ENCODE measurements around the gene RNF133.

RNF133 gene

GRCh38 chr7:122702872-122703510 is 4.1 kb upstream of the RNF133 start, which contains the start of gene RNF148:
RNF148 (minus strand) TSS chr7:122702922; CDS start chr7:122702750, 172 bp downstream.
- no peak within 1 kb of the TSS for H3K14ac ChIP-seq (ENCODE audit: low read length)
- H3K36me3 ChIP-seq (replicated peaks in 1 of 2; ENCODE audit: control insufficient read depth in 2 of 2, insufficient read depth in 2 of 2, low read length in 2 of 2): no peaks in the 10 kb centered on the region
- H2BK15ac ChIP-seq (ENCODE audit: low read length): no peak within 1 kb of the TSS
- H3K9ac ChIP-seq (ENCODE audit: low read depth, low read length, poor library complexity): no peak within 1 kb of the TSS
- H3K4me1 ChIP-seq (ENCODE audit: control insufficient read depth in 2 of 2, insufficient read depth in 1 of 2, low read depth in 1 of 2, low read length in 2 of 2): no peaks in the 10 kb centered on the region
- H2BK12ac ChIP-seq (ENCODE audit: low read length): no peak within 1 kb of the TSS
- no peaks in the 10 kb centered on the region for H3K9me3 ChIP-seq (replicated peaks in 1 of 2; ENCODE audit: control insufficient read depth in 2 of 2, insufficient read depth in 1 of 2, low read depth in 1 of 2, low read length in 2 of 2)
- H2AFZ ChIP-seq (ENCODE audit: low read length): no peak within 1 kb of the TSS
- H3K4ac ChIP-seq (ENCODE audit: low read length): no peak within 1 kb of the TSS
- no peak within 1 kb of the TSS for H2BK5ac ChIP-seq (ENCODE audit: low read length)
- no peak within 1 kb of the TSS for H4K8ac ChIP-seq (ENCODE audit: low read depth, low read length)
- H2BK120ac ChIP-seq (ENCODE audit: low read depth, low read length): no peak within 1 kb of the TSS
- H3K23ac ChIP-seq (ENCODE audit: low read depth, low read length, poor library complexity): no peak within 1 kb of the TSS
- no peaks in the 10 kb centered on the region for H3K79me1 ChIP-seq (ENCODE audit: low read depth, low read length)
- no peak within 1 kb of the TSS for H3K4me2 ChIP-seq (ENCODE audit: insufficient read depth, low read length, poor library complexity, severe bottlenecking)
- H3K4me3 ChIP-seq (ENCODE audit: low read length in 2 of 2): no peak within 1 kb of the TSS
- WGBS, 2 donors (ENCODE audit: extremely low coverage in 2 of 2, insufficient read length in 2 of 2, insufficient replicate concordance in 1 of 2): no CpG with 5 or more reads among the region's 1 CpG
- no peak for DNase-seq (ENCODE audit: low spot score)
- no peak within 1 kb of the TSS for H4K91ac ChIP-seq (ENCODE audit: low read depth, low read length, poor library complexity)
- H3K27me3 ChIP-seq (ENCODE audit: control insufficient read depth in 3 of 3, insufficient read depth in 3 of 3, low read depth in 1 of 3, low read length in 3 of 3): no peaks in the 10 kb centered on the region
- no peak within 1 kb of the TSS for H3K27ac ChIP-seq (replicated peaks; ENCODE audit: low read length)
- no peak within 1 kb of the TSS for H2AK5ac ChIP-seq (ENCODE audit: low read depth, low read length)
- no peak within 1 kb of the TSS for H3K18ac ChIP-seq (ENCODE audit: low read length)

- H3K36me3 ChIP-seq (replicated peaks in 1 of 2; ENCODE audit: control insufficient read depth in 2 of 2, insufficient read depth in 2 of 2, low read length in 2 of 2): no peaks in the 10 kb centered on the region
- H3K27me3 ChIP-seq (ENCODE audit: control insufficient read depth in 3 of 3, insufficient read depth in 3 of 3, low read depth in 1 of 3, low read length in 3 of 3): no peaks in the 10 kb centered on the region
- no peak overlapping the region for H3K9ac ChIP-seq (ENCODE audit: low read depth, low read length, poor library complexity)
- no peak overlapping the region for H3K27ac ChIP-seq (replicated peaks; ENCODE audit: low read length)
- H2BK5ac ChIP-seq (ENCODE audit: low read length): no peak overlapping the region
- peak overlapping the region; percentile 32 for H3K18ac ChIP-seq (ENCODE audit: low read length)
- no peak overlapping the region for H3K4ac ChIP-seq (ENCODE audit: low read length)
- no peak overlapping the region for H2BK120ac ChIP-seq (ENCODE audit: low read depth, low read length)
- no peak overlapping the region for H4K8ac ChIP-seq (ENCODE audit: low read depth, low read length)
- peaks cover 5 to 21% of the 10 kb centered on the region in 2 donors for H3K9me3 ChIP-seq (replicated peaks in 1 of 2; ENCODE audit: control insufficient read depth in 2 of 2, insufficient read depth in 1 of 2, low read depth in 1 of 2, low read length in 2 of 2)
- H3K4me1 ChIP-seq (ENCODE audit: control insufficient read depth in 2 of 2, insufficient read depth in 1 of 2, low read depth in 1 of 2, low read length in 2 of 2): peaks cover 6 to 13% of the 10 kb centered on the region in 2 donors
- no peak overlapping the region for H4K91ac ChIP-seq (ENCODE audit: low read depth, low read length, poor library complexity)
- H3K4me2 ChIP-seq (ENCODE audit: insufficient read depth, low read length, poor library complexity, severe bottlenecking): no peak overlapping the region
- no peak overlapping the region for H2BK15ac ChIP-seq (ENCODE audit: low read length)
- no peak overlapping the region for H2AK5ac ChIP-seq (ENCODE audit: low read depth, low read length)
- no peak overlapping the region for H3K14ac ChIP-seq (ENCODE audit: low read length)
- DNase-seq (ENCODE audit: low spot score): no peak
- WGBS, 2 donors (ENCODE audit: extremely low coverage in 2 of 2, insufficient read length in 2 of 2, insufficient replicate concordance in 1 of 2): no CpG with 5 or more reads among the region's 1 CpG
- H2AFZ ChIP-seq (ENCODE audit: low read length): no peak overlapping the region
- no peak overlapping the region for H3K23ac ChIP-seq (ENCODE audit: low read depth, low read length, poor library complexity)
- H3K4me3 ChIP-seq (ENCODE audit: low read length in 2 of 2): no peak overlapping the region
- no peak overlapping the region for H2BK12ac ChIP-seq (ENCODE audit: low read length)
- no peaks in the 10 kb centered on the region for H3K79me1 ChIP-seq (ENCODE audit: low read depth, low read length)
Measured at GRCh38 chr7:122695816-122696215, 3.1 kb downstream of the RNF133 start.

GRCh38 chr7:122694697-122695096 is 4.2 kb downstream of the RNF133 start:
- Histone ChIP-seq H3K9ac (ENCODE audit: low read depth, low read length, poor library complexity) (no peak overlapping the region), H3K27ac (replicated peaks; ENCODE audit: low read length) (no peak overlapping the region), H3K9me3 (replicated peaks in 1 of 2; ENCODE audit: control insufficient read depth in 2 of 2, insufficient read depth in 1 of 2, low read depth in 1 of 2, low read length in 2 of 2) (peaks cover 5 to 21% of the 10 kb centered on the region in 2 donors), H3K4me1 (ENCODE audit: control insufficient read depth in 2 of 2, insufficient read depth in 1 of 2, low read depth in 1 of 2, low read length in 2 of 2) (peaks cover 6 to 13% of the 10 kb centered on the region in 2 donors), H3K36me3 (replicated peaks in 1 of 2; ENCODE audit: control insufficient read depth in 2 of 2, insufficient read depth in 2 of 2, low read length in 2 of 2) (no peaks in the 10 kb centered on the region), H3K18ac (ENCODE audit: low read length) (no peak overlapping the region), H2AK5ac (ENCODE audit: low read depth, low read length) (no peak overlapping the region), H2BK120ac (ENCODE audit: low read depth, low read length) (no peak overlapping the region), H2AFZ (ENCODE audit: low read length) (no peak overlapping the region), H2BK15ac (ENCODE audit: low read length) (no peak overlapping the region), H3K27me3 (ENCODE audit: control insufficient read depth in 3 of 3, insufficient read depth in 3 of 3, low read depth in 1 of 3, low read length in 3 of 3) (no peaks in the 10 kb centered on the region), H2BK12ac (ENCODE audit: low read length) (no peak overlapping the region), H3K4me2 (ENCODE audit: insufficient read depth, low read length, poor library complexity, severe bottlenecking) (no peak overlapping the region), H3K23ac (ENCODE audit: low read depth, low read length, poor library complexity) (no peak overlapping the region), H4K91ac (ENCODE audit: low read depth, low read length, poor library complexity) (no peak overlapping the region), H4K8ac (ENCODE audit: low read depth, low read length) (no peak overlapping the region), H3K79me1 (ENCODE audit: low read depth, low read length) (no peaks in the 10 kb centered on the region), H3K4ac (ENCODE audit: low read length) (no peak overlapping the region), H2BK5ac (ENCODE audit: low read length) (no peak overlapping the region), H3K4me3 (ENCODE audit: low read length in 2 of 2) (no peak overlapping the region), H3K14ac (ENCODE audit: low read length) (no peak overlapping the region)
- DNase-seq (ENCODE audit: low spot score): no peak
- WGBS, 2 donors (ENCODE audit: extremely low coverage in 2 of 2, insufficient read length in 2 of 2, insufficient replicate concordance in 1 of 2): no CpG with 5 or more reads among the region's 2 CpGs

GRCh38 chr7:122692769-122693309 is 6.1 kb downstream of the RNF133 start:
- no peak overlapping the region for H2BK120ac ChIP-seq (ENCODE audit: low read depth, low read length)
- H3K27me3 ChIP-seq (ENCODE audit: control insufficient read depth in 3 of 3, insufficient read depth in 3 of 3, low read depth in 1 of 3, low read length in 3 of 3): no peaks in the 10 kb centered on the region
- H3K9ac ChIP-seq (ENCODE audit: low read depth, low read length, poor library complexity): no peak overlapping the region
- no peak overlapping the region for H2BK15ac ChIP-seq (ENCODE audit: low read length)
- H3K27ac ChIP-seq (replicated peaks; ENCODE audit: low read length): no peak overlapping the region
- no peak overlapping the region for H2BK5ac ChIP-seq (ENCODE audit: low read length)
- H3K4me2 ChIP-seq (ENCODE audit: insufficient read depth, low read length, poor library complexity, severe bottlenecking): no peak overlapping the region
- H3K9me3 ChIP-seq (replicated peaks in 1 of 2; ENCODE audit: control insufficient read depth in 2 of 2, insufficient read depth in 1 of 2, low read depth in 1 of 2, low read length in 2 of 2): peaks cover 5 to 21% of the 10 kb centered on the region in 2 donors
- no peak overlapping the region for H3K18ac ChIP-seq (ENCODE audit: low read length)
- H2AK5ac ChIP-seq (ENCODE audit: low read depth, low read length): no peak overlapping the region
- H3K79me1 ChIP-seq (ENCODE audit: low read depth, low read length): no peaks in the 10 kb centered on the region
- H3K4ac ChIP-seq (ENCODE audit: low read length): no peak overlapping the region
- no peak overlapping the region for H2AFZ ChIP-seq (ENCODE audit: low read length)
- no peaks in the 10 kb centered on the region for H3K36me3 ChIP-seq (replicated peaks in 1 of 2; ENCODE audit: control insufficient read depth in 2 of 2, insufficient read depth in 2 of 2, low read length in 2 of 2)
- H4K91ac ChIP-seq (ENCODE audit: low read depth, low read length, poor library complexity): no peak overlapping the region
- no peak overlapping the region for H4K8ac ChIP-seq (ENCODE audit: low read depth, low read length)
- no peak overlapping the region for H3K4me3 ChIP-seq (ENCODE audit: low read length in 2 of 2)
- WGBS, 2 donors (ENCODE audit: extremely low coverage in 2 of 2, insufficient read length in 2 of 2, insufficient replicate concordance in 1 of 2): no CpG with 5 or more reads among the region's 3 CpGs
- no peak overlapping the region for H2BK12ac ChIP-seq (ENCODE audit: low read length)
- DNase-seq (ENCODE audit: low spot score): no peak
- H3K14ac ChIP-seq (ENCODE audit: low read length): no peak overlapping the region
- no peak overlapping the region for H3K23ac ChIP-seq (ENCODE audit: low read depth, low read length, poor library complexity)
- H3K4me1 ChIP-seq (ENCODE audit: control insufficient read depth in 2 of 2, insufficient read depth in 1 of 2, low read depth in 1 of 2, low read length in 2 of 2): peaks cover 6 to 13% of the 10 kb centered on the region in 2 donors
